Right lobe of liver (tissue), 4 donors: Measurements from ENCODE around the gene TAS2R13.

Source experiments
- CTCF ChIP-seq, 4 donors: fragments of 200-600 bp in 3 of 4; fragments of 450-650 bp in 1 of 4; IDR thresholded peaks; one replicate each; pipeline versions ENCODE4 v1.5.1 to v1.8.0; 2016 to 2022; ENCODE audit warnings: antibody characterized with exemption in 4 of 4, mild to moderate bottlenecking in 2 of 4
- POLR2A ChIP-seq: fragments of 450-650 bp; IDR thresholded peaks from one replicate; pipeline ENCODE4 v1.6.1; 2017; ENCODE audit warnings: antibody characterized with exemption, mild to moderate bottlenecking
- donor health status: DM: no; HTN: no; CAD: no.
- donor health status: DM: no; HTN: no; CAD: no.
- donor health status: DM: no; HTN: yes; CAD: no.

- TF ChIP-seq CTCF (IDR thresholded peaks at IDR 0.05) (no peak), POLR2A (no peak)
Observed at GRCh38 chr12:10904686-10905085, 4.7 kb downstream of the TAS2R13 start.
